ENCODE measurements around the gene PGRMC2. TPM values are rescaled to one million over a fixed set of nuclear protein-coding genes. Genes with fewer than 3 reads are reported as not detected.

PGRMC2 gene
- total RNA-seq, 1 donor from 2014 or later, result 43.4 TPM

DNA sequence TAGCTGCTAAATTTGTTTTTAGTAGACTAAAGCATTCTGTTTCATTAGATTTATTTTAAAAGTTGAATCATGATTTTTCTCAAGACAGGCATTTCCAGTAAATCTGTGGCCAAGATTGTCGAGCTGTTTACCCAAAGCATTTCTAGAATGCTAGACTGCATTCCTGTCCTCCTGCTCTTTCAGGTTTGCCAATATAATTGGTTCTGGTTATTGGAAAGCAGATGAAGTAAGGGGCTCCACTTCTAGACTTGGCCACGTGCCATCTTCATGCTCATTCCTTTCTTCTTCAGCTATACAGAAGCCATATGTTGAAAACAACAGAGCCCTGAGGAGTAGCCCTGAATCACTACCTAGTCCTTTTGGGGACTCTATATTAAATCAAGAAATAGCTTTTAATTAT is 62.5 kb downstream of the PGRMC2 start:
- H3K27ac Mint-ChIP-seq, result no peak overlapping the region
- no peaks in the 10 kb centered on the region for H3K9me3 Mint-ChIP-seq
- no peak for DNase-seq (ENCODE audit: low spot score)
- H3K36me3 Mint-ChIP-seq (ENCODE audit: low read depth), result no peaks in the 10 kb centered on the region
- peaks cover 4% of the 10 kb centered on the region for H3K27me3 Mint-ChIP-seq (ENCODE audit: insufficient read depth)
- no peak overlapping the region for H3K4me3 Mint-ChIP-seq
- H3K4me1 Mint-ChIP-seq (ENCODE audit: low read depth), result no peaks in the 10 kb centered on the region
- intact Hi-C loops (cut with micrococcal nuclease), result loop anchor here (10.0 kb wide), 1 partner anchor 620 kb away; no protein-coding TSS in a partner anchor

DNA sequence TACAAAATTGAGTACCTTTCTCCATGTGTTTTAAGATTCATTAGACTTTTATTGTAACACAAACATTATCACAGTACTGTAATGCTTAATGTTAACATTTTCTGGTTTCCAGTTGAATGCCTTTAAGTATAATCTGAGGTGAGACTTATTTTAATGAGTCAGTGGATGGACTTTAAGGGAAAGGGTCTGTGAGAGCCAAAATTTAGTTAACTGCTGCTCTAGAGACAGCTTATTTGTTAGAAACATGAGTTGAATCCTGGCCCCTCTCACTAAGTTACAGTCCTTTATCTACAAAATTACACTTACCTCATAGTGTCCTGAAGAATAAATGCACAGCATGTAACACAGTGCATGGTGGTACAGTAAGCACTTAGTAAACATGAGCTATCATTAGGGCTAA is 66.0 kb downstream of the PGRMC2 start:
- Mint-ChIP-seq H3K9me3 (no peaks in the 10 kb centered on the region), H3K4me3 (no peak overlapping the region), H3K36me3 (ENCODE audit: low read depth) (no peaks in the 10 kb centered on the region), H3K27ac (no peak overlapping the region), H3K4me1 (ENCODE audit: low read depth) (no peaks in the 10 kb centered on the region), H3K27me3 (ENCODE audit: insufficient read depth) (no peaks in the 10 kb centered on the region)
- intact Hi-C loops (cut with micrococcal nuclease), result loop anchor here (2.0 to 10.0 kb wide), 2 partner anchors 31 to 617 kb away; no protein-coding TSS in a partner anchor
- DNase-seq (ENCODE audit: low spot score), result no peak

DNA sequence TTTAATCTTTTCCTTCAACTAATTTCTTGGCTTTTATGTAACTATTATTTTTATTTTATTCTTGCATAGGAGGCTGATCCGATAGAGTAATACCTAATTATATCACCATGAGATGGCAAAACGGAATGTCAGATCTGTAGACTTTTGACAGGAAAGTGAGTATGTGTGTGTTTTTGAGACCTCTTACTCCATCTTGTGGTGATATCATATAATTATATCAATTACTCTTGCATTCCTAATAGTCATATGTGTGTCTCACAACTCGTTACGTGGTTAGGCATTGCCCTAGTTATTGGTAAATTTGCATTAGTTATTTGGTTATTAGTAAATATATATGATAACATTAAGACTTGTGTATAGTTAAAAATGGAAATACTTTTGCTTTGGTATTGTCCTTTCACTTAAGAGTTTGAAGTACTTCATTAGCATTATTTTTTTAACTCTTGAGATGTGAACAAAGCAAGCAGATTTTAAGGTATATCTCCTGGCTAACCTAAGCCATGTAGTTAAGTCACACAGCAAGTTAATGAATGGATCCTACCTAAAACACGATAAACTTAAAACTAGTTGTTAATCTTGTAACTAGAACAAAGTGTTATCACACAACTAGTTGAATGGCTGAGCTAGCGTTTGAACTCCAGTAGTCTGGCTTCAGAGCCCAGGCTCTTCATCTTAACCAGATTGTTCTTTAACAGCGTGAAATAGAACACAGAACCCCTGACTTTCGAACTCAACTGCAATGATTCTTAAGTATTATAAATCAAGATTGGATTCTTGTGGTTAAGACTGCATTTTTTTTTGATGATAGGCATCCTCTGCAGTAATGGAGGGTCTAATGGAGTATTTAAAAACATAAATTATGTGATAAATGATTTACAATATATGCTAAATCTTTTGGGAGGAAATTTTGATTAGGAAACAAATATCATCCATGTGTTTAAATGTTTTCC is 67.1 kb downstream of the PGRMC2 start:
- H3K4me3 Mint-ChIP-seq, result no peak overlapping the region
- no peaks in the 10 kb centered on the region for H3K27me3 Mint-ChIP-seq (ENCODE audit: insufficient read depth)
- H3K4me1 Mint-ChIP-seq (ENCODE audit: low read depth), result no peaks in the 10 kb centered on the region
- no peaks in the 10 kb centered on the region for H3K9me3 Mint-ChIP-seq
- H3K36me3 Mint-ChIP-seq (ENCODE audit: low read depth), result no peaks in the 10 kb centered on the region
- intact Hi-C loops (cut with micrococcal nuclease), result loop anchor here (2.0 to 10.0 kb wide), 2 partner anchors 30 to 616 kb away; no protein-coding TSS in a partner anchor
- no peak overlapping the region for H3K27ac Mint-ChIP-seq
- DNase-seq (ENCODE audit: low spot score), result no peak

Other genes starting within 250 kb of the PGRMC2 start
- 33.3 and 34.5 TPM in 2 replicates for gene LARP1B, start 226.5 kb downstream of the PGRMC2 start, total RNA-seq